Loucy (cell line): ENCODE data around the gene FAM241B.

ENCODE experiments used
- H2AFZ ChIP-seq: fragments of 200-600 bp; sonication (generic); 2 replicates; pipeline ENCODE4 v1.6.0; 2016; ENCODE audit warnings: antibody characterized with exemption, mild to moderate bottlenecking, low read length, moderate library complexity
- H3F3A ChIP-seq: fragments of 200-600 bp; 2 replicates; pipeline ENCODE4 v1.6.0; 2016; ENCODE audit warnings: antibody characterized with exemption, low read depth, mild to moderate bottlenecking
- H3K27me3 ChIP-seq: fragments of 200-600 bp; sonication (generic); 2 replicates; pipeline ENCODE4 v1.6.1; 2014; ENCODE audit warnings: low read length, mild to moderate bottlenecking; ENCODE audit not compliant: insufficient read depth, poor library complexity, severe bottlenecking
- H3K36me3 ChIP-seq: fragments of 200-600 bp; sonication (generic); 2 replicates; pipeline ENCODE4 v1.6.1; 2016; ENCODE audit warnings: low read length; ENCODE audit not compliant: insufficient read depth
- H3K4me1 ChIP-seq: fragments of 200-600 bp; sonication (generic); 2 replicates; pipeline ENCODE4 v1.5.1; 2014; ENCODE audit warnings: low read length, mild to moderate bottlenecking; ENCODE audit not compliant: insufficient read depth, poor library complexity, severe bottlenecking
- H3K4me2 ChIP-seq: fragments of 200-600 bp; sonication (generic); 2 replicates; pipeline ENCODE4 v1.6.0; 2014; ENCODE audit warnings: antibody characterized with exemption, low read length, low read depth, mild to moderate bottlenecking; ENCODE audit not compliant: poor library complexity, severe bottlenecking
- H3K4me3 ChIP-seq: fragments of 200-600 bp; sonication (generic); 2 replicates; pipeline ENCODE4 v1.5.1; 2014; ENCODE audit warnings: low read length, mild to moderate bottlenecking, mixed read lengths; ENCODE audit not compliant: poor library complexity, severe bottlenecking
- H3K79me2 ChIP-seq: fragments of 200-600 bp; sonication (generic); 2 replicates; pipeline ENCODE4 v1.6.1; 2014; ENCODE audit warnings: low read length; ENCODE audit not compliant: insufficient read depth
- H3K9ac ChIP-seq: fragments of 200-600 bp; sonication (generic); 2 replicates; pipeline ENCODE4 v1.6.0; 2014; ENCODE audit warnings: mild to moderate bottlenecking, low read depth, low read length, moderate library complexity; ENCODE audit not compliant: poor library complexity, severe bottlenecking
- H3K9me2 ChIP-seq: fragments of 200-600 bp; sonication (generic); replicated peaks from 2 replicates; pipeline ENCODE4 v1.6.1; 2016; ENCODE audit warnings: low read depth, low read length, mixed read lengths
- H3K9me3 ChIP-seq: fragments of 200-600 bp; sonication (generic); 2 replicates; pipeline ENCODE4 v1.6.1; 2014; ENCODE audit warnings: mild to moderate bottlenecking, antibody characterized with exemption, low read length, low read depth; ENCODE audit not compliant: insufficient read depth
- H4K20me1 ChIP-seq: fragments of 200-600 bp; sonication (generic); 2 replicates; pipeline ENCODE4 v1.6.0; 2014; ENCODE audit warnings: antibody characterized with exemption, low read length, mild to moderate bottlenecking; ENCODE audit not compliant: insufficient read depth, poor library complexity, severe bottlenecking
- EZH2phosphoT487 ChIP-seq: fragments of 200-600 bp; IDR thresholded peaks from 2 replicates; pipeline ENCODE4 v1.6.1; 2018; ENCODE audit warnings: antibody characterized with exemption, mild to moderate bottlenecking, moderate library complexity, borderline replicate concordance
- TF ChIP-seq, protein P1 (sequence below): fragments of 200-600 bp; sonication (generic); conservative IDR thresholded peaks from 2 replicates; pipeline ENCODE4 v1.5.1; 2014; ENCODE audit warnings: mild to moderate bottlenecking, antibody characterized with exemption, low read length

The FAM241B gene

GRCh38 chr10:69616358-69616757 lies 13.7 kb upstream of the FAM241B start:
- Histone ChIP-seq H3K4me3 (no peak overlapping the region), H3K9me2 (no peaks in the 10 kb centered on the region)

GRCh38 chr10:69618746-69619145 lies 11.3 kb upstream of the FAM241B start:
- H3K9me3 ChIP-seq, result peaks cover 8% of the 10 kb centered on the region; the same call in 1 of the 2 replicates
- peaks cover 4% of the 10 kb centered on the region for H3K27me3 ChIP-seq
- H2AFZ ChIP-seq, result no peak overlapping the region
- no peaks in the 10 kb centered on the region for H3K9me2 ChIP-seq
- H3K4me2 ChIP-seq, result no peak overlapping the region
- no peaks in the 10 kb centered on the region for H4K20me1 ChIP-seq
- H3K79me2 ChIP-seq, result no peaks in the 10 kb centered on the region
- TF ChIP-seq, protein P1, sequence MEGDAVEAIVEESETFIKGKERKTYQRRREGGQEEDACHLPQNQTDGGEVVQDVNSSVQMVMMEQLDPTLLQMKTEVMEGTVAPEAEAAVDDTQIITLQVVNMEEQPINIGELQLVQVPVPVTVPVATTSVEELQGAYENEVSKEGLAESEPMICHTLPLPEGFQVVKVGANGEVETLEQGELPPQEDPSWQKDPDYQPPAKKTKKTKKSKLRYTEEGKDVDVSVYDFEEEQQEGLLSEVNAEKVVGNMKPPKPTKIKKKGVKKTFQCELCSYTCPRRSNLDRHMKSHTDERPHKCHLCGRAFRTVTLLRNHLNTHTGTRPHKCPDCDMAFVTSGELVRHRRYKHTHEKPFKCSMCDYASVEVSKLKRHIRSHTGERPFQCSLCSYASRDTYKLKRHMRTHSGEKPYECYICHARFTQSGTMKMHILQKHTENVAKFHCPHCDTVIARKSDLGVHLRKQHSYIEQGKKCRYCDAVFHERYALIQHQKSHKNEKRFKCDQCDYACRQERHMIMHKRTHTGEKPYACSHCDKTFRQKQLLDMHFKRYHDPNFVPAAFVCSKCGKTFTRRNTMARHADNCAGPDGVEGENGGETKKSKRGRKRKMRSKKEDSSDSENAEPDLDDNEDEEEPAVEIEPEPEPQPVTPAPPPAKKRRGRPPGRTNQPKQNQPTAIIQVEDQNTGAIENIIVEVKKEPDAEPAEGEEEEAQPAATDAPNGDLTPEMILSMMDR, result no peak
- no peak for TF ChIP-seq EZH2phosphoT487
- peaks cover 17% of the 10 kb centered on the region for H3K4me1 ChIP-seq
- H3K9ac ChIP-seq, result no peak overlapping the region
- no peak overlapping the region for H3K4me3 ChIP-seq
- H3F3A ChIP-seq, result no peaks in the 10 kb centered on the region
- H3K36me3 ChIP-seq, result no peaks in the 10 kb centered on the region

More at GRCh38 chr10:69616358-69616757, 13.7 kb upstream of the FAM241B start:
- Histone ChIP-seq H3K4me2 (no peak overlapping the region), H2AFZ (no peak overlapping the region), H3K36me3 (no peaks in the 10 kb centered on the region), H3K79me2 (no peaks in the 10 kb centered on the region), H3F3A (no peaks in the 10 kb centered on the region), H3K9ac (no peak overlapping the region), H3K27me3 (no peaks in the 10 kb centered on the region), H4K20me1 (no peaks in the 10 kb centered on the region), H3K9me3 (peaks cover 2% of the 10 kb centered on the region; the same call in 1 of the 2 replicates), H3K4me1 (peaks cover 14% of the 10 kb centered on the region)
- no peak for TF ChIP-seq EZH2phosphoT487
- TF ChIP-seq, protein P1, result no peak

- no peaks in the 10 kb centered on the region for H3K36me3 ChIP-seq
- no peak overlapping the region for H3K9ac ChIP-seq
- peaks cover 4% of the 10 kb centered on the region for H3K27me3 ChIP-seq
- no peaks in the 10 kb centered on the region for H3F3A ChIP-seq
- H3K9me3 ChIP-seq, result peaks cover 14% of the 10 kb centered on the region
- H3K9me2 ChIP-seq, result no peaks in the 10 kb centered on the region
- H2AFZ ChIP-seq, result no peak overlapping the region
- H3K4me2 ChIP-seq, result no peak overlapping the region
- TF ChIP-seq, protein P1, result no peak
- no peak for TF ChIP-seq EZH2phosphoT487
- H3K4me3 ChIP-seq, result no peak overlapping the region
- H3K79me2 ChIP-seq, result no peaks in the 10 kb centered on the region
- H4K20me1 ChIP-seq, result no peaks in the 10 kb centered on the region
- peaks cover 17% of the 10 kb centered on the region for H3K4me1 ChIP-seq
Observed at GRCh38 chr10:69619626-69620025, 10.4 kb upstream of the FAM241B start.
